GM18861 (cell line): ENCODE data around the gene ARHGAP9.
"Not testable (repeated sequence)": the region's sequence is repeated elsewhere in the genome, so short reads cannot be mapped to it uniquely, and the experiment has no call there.

Source experiments
- ATAC-seq: cut with Tn5 transposase; IDR thresholded peaks from one replicate; pipeline ENCODE4 v1.9.1; 2021; ENCODE audit not compliant: unreplicated experiment

ARHGAP9 gene

GRCh38 chr12:57439762-57440266, 39.9 kb downstream of the ARHGAP9 start:
- ATAC-seq: no peak

- no peak for ATAC-seq
These were observed 41.3 kb downstream of the ARHGAP9 start for GRCh38 chr12:57438400-57438799.

- no peak for ATAC-seq
These were observed 44.4 kb downstream of the ARHGAP9 start for GRCh38 chr12:57435293-57435692.

GRCh38 chr12:57434517-57435223, 45.0 kb downstream of the ARHGAP9 start, which contains the start of gene INHBC:
TSS of gene INHBC (plus strand) at chr12:57434784. CDS start at chr12:57434887, 103 bp downstream.
- ATAC-seq: no peak

- ATAC-seq: no peak
These were observed 46.3 kb downstream of the ARHGAP9 start for GRCh38 chr12:57433370-57433769.

- ATAC-seq: no peak
These were observed 47.9 kb downstream of the ARHGAP9 start for GRCh38 chr12:57431654-57432188.

- ATAC-seq: peak; percentile 93
These were observed 48.6 kb downstream of the ARHGAP9 start, which contains the start of gene R3HDM2 for GRCh38 chr12:57430931-57431566. TSS of gene R3HDM2 (minus strand) at chr12:57431043. CDS start at chr12:57310428, 120,615 bp downstream.

- ATAC-seq: peak; percentile 35
These were observed 49.3 kb downstream of the ARHGAP9 start for GRCh38 chr12:57430112-57430930.

GRCh38 chr12:57429473-57430111, 50.1 kb downstream of the ARHGAP9 start:
- ATAC-seq: no peak

GRCh38 chr12:57428965-57429364, 50.7 kb downstream of the ARHGAP9 start:
- ATAC-seq: no peak

- not testable (repeated sequence) for ATAC-seq
These were observed 52.7 kb downstream of the ARHGAP9 start for GRCh38 chr12:57426948-57427347.
